Endodermal cell (in vitro differentiated cells): Measurements from ENCODE around the gene FCER2. TPM values are rescaled to one million over a fixed set of nuclear protein-coding genes. Genes with fewer than 3 reads are reported as not detected.

Experiments used
- DNase-seq: peaks from one replicate; pipeline ENCODE4 v3.0.0-alpha.2; 2017
- H3K27ac ChIP-seq: 2 replicates; pipeline ENCODE4 v1.5.1; 2013; ENCODE audit warnings: mild to moderate bottlenecking, low read depth, low read length, moderate library complexity
- H3K27me3 ChIP-seq: 2 replicates; pipeline ENCODE4 v1.6.1; 2013; ENCODE audit warnings: mild to moderate bottlenecking, low read length, moderate library complexity; ENCODE audit not compliant: insufficient read depth, control insufficient read depth, poor library complexity, severe bottlenecking
- H3K36me3 ChIP-seq: 2 replicates; pipeline ENCODE4 v1.7.0; 2013; ENCODE audit warnings: mild to moderate bottlenecking, low read length, moderate library complexity; ENCODE audit not compliant: control insufficient read depth, insufficient read depth
- H3K4me1 ChIP-seq: one replicate; pipeline ENCODE4 v1.7.0; 2013; ENCODE audit warnings: low read length; ENCODE audit not compliant: control insufficient read depth, insufficient read depth
- H3K4me3 ChIP-seq: 2 replicates; pipeline ENCODE4 v1.5.1; 2013; ENCODE audit warnings: mild to moderate bottlenecking, low read length, moderate library complexity
- H3K9ac ChIP-seq: 2 replicates; pipeline ENCODE4 v1.6.1; 2013; ENCODE audit warnings: mild to moderate bottlenecking, low read length, moderate library complexity; ENCODE audit not compliant: poor library complexity, severe bottlenecking; ENCODE audit errors: extremely low read depth
- H3K9me3 ChIP-seq: 2 replicates; pipeline ENCODE4 v1.6.1; 2013; ENCODE audit warnings: mild to moderate bottlenecking, low read length, moderate library complexity; ENCODE audit not compliant: control insufficient read depth
- H3K27ac Mint-ChIP-seq: 2 replicates; pipeline ENCODE4 v1.8.0; 2020; ENCODE audit warnings: mixed read lengths
- H3K27me3 Mint-ChIP-seq: 2 replicates; pipeline ENCODE4 v1.8.0; 2021; ENCODE audit warnings: mild to moderate bottlenecking, mixed read lengths; ENCODE audit not compliant: insufficient read depth
- H3K36me3 Mint-ChIP-seq: 2 replicates; pipeline ENCODE4 v1.8.0; 2020; ENCODE audit warnings: low read depth, mixed read lengths
- H3K4me1 Mint-ChIP-seq: 2 replicates; pipeline ENCODE4 v1.8.0; 2020; ENCODE audit warnings: mixed read lengths
- H3K4me3 Mint-ChIP-seq: 2 replicates; pipeline ENCODE4 v1.8.0; 2020; ENCODE audit warnings: mild to moderate bottlenecking, moderate library complexity, mixed read lengths
- H3K9me3 Mint-ChIP-seq: 2 replicates; pipeline ENCODE4 v1.8.0; 2020; ENCODE audit warnings: mild to moderate bottlenecking, mixed read lengths
- WGBS, 2 experiments: methylation state at CpG; one replicate each; pipeline versions ENCODE4 v1.1.5 to v1.1.7; 2013; ENCODE audit warnings: missing lambda C conversion rate in 2 of 2, mixed read lengths in 1 of 2; ENCODE audit not compliant: insufficient coverage in 1 of 2, insufficient read length in 1 of 2; 5-methylcytosine and 5-hydroxymethylcytosine counted together
- total RNA-seq, 2 donors: library from RNA; stranded (reverse); fragmentation: NEBNext Ultra II Directional in 1 of 2; extraction: Animal tissue kit (Norgen Biotek cat#: 25700) in 1 of 2; gene quantifications; 2 replicates in 1 of 2; 3 replicates in 1 of 2; pipeline ENCODE4 v1.2.1, GENCODE V29; 2021
- TF ChIP-seq, protein P1 (sequence below): fragments of 200-600 bp; sonication (generic); conservative IDR thresholded peaks from 2 replicates; pipeline ENCODE4 v1.5.0; 2021; ENCODE audit warnings: antibody characterized with exemption, mild to moderate bottlenecking

FCER2 gene
- total RNA-seq, 2 donors from 2014 or later: not detected

DNA sequence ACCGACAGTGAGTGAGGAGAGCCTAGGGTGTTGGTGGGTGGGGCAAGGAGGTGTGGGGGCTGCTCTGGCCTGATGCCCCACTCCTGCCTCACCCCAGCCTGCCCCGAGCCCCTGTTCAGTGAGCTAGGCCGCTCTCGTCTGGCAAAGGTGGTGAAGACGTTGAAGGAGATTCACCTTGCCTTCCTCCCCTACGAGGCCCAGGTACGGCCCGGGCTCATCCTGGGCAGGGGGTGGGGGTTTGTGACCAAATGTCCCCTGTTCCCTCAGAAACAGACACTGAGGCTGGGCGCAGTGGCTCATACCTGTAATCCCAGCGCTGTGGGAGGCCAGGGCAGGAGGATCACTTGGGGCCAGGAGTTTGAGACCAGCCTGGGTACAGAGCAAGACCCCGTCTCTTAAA is 61.1 kb downstream of the FCER2 start:
- H3K9me3 Mint-ChIP-seq: peaks cover 2% of the 10 kb centered on the region
- 89 to 92% methylated on average over 4 to 11 of the region's 11 CpGs for WGBS, 2 experiments

DNA sequence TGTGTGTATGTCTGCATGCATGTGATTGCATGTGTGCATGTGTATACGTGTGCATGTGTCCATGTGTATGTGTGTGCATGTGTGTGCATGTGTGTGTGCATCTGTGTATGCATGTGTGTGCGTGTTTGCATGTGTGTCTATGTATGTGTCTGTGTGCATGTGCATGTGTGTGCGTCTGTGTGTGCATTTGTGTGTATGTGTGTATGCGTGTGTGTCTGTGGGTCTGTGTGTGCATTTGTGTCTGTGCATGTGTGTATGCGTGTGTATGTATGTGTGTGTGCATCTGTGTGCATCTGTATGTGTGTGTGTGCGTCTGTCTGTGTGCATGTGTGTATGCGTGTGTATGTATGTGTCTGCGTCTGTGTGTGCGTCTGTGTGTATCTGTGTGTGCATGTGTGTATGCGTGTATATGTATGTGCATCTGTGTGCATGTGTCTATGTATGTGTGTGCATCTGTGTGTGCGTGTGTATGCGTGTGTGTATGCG is 62.0 kb downstream of the FCER2 start:
- WGBS, 2 experiments: 94 to 96% methylated on average over 9 to 13 of the region's 13 CpGs
- H3K9me3 Mint-ChIP-seq: peaks cover 2% of the 10 kb centered on the region
- peaks cover 30% of the 10 kb centered on the region for H3K36me3 Mint-ChIP-seq
- H3K4me1 Mint-ChIP-seq: no peaks in the 10 kb centered on the region
- Histone ChIP-seq H3K4me1 (no peaks in the 10 kb centered on the region), H3K9ac (no peak overlapping the region), H3K4me3 (no peak overlapping the region), H3K36me3 (peaks cover 10% of the 10 kb centered on the region), H3K27me3 (peaks cover 17% of the 10 kb centered on the region), H3K27ac (no peak overlapping the region), H3K9me3 (no peaks in the 10 kb centered on the region)
- TF ChIP-seq, protein P1, sequence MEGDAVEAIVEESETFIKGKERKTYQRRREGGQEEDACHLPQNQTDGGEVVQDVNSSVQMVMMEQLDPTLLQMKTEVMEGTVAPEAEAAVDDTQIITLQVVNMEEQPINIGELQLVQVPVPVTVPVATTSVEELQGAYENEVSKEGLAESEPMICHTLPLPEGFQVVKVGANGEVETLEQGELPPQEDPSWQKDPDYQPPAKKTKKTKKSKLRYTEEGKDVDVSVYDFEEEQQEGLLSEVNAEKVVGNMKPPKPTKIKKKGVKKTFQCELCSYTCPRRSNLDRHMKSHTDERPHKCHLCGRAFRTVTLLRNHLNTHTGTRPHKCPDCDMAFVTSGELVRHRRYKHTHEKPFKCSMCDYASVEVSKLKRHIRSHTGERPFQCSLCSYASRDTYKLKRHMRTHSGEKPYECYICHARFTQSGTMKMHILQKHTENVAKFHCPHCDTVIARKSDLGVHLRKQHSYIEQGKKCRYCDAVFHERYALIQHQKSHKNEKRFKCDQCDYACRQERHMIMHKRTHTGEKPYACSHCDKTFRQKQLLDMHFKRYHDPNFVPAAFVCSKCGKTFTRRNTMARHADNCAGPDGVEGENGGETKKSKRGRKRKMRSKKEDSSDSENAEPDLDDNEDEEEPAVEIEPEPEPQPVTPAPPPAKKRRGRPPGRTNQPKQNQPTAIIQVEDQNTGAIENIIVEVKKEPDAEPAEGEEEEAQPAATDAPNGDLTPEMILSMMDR: no peak
- H3K4me3 Mint-ChIP-seq: no peak overlapping the region
- no peak overlapping the region for H3K27ac Mint-ChIP-seq
- no peak for DNase-seq
- peaks cover 20% of the 10 kb centered on the region for H3K27me3 Mint-ChIP-seq

More for the DNA sequence above, 61.1 kb downstream of the FCER2 start:
- Mint-ChIP-seq H3K4me1 (peaks cover 6% of the 10 kb centered on the region), H3K27me3 (peaks cover 11% of the 10 kb centered on the region), H3K4me3 (no peak overlapping the region), H3K36me3 (peaks cover 32% of the 10 kb centered on the region), H3K27ac (no peak overlapping the region)
- no peak overlapping the region for H3K27ac ChIP-seq
- DNase-seq: no peak
- no peak overlapping the region for H3K9ac ChIP-seq
- H3K4me3 ChIP-seq: no peak overlapping the region
- TF ChIP-seq, protein P1: no peak
- H3K36me3 ChIP-seq: peaks cover 10% of the 10 kb centered on the region
- no peaks in the 10 kb centered on the region for H3K9me3 ChIP-seq
- peaks cover 8% of the 10 kb centered on the region for H3K27me3 ChIP-seq
- no peaks in the 10 kb centered on the region for H3K4me1 ChIP-seq

DNA sequence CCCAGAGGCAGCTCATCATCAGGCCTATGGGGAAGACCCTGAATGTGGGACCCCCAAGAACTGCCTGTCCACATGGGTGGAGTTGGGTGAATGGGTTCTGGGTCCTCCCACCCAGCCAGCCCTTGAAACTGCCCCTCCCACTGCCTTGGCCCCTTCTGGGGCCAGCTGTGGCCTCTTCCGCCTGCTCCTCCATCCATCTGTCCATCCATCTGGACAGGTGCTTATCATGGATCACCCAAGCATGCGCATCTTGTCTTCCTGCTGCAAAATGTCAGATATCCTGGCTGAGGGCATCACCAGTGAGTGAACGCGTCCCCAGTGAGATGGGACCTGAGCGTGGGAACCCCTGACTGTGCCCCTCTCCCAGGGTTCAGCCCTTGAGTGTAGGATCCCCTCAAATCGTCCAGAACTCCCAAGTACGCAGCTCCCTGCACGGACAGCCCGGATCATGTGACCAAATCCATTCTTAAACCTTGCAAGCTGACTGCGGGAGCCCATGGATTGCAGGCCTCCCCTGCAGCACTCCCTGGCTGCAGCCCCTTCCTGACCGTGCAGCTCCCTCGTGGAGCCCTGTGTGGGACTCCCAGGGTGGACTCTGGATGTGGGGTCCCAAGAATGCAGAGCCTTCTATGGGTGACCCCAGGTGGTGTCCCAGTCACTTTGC is 63.0 kb downstream of the FCER2 start:
- 91 to 93% methylated on average over 12 of the region's 12 CpGs for WGBS, 2 experiments
- Mint-ChIP-seq H3K27ac (no peak overlapping the region), H3K27me3 (peaks cover 28% of the 10 kb centered on the region), H3K9me3 (peaks cover 2% of the 10 kb centered on the region), H3K4me3 (peak overlapping the region; percentile 77), H3K36me3 (peaks cover 22% of the 10 kb centered on the region), H3K4me1 (no peaks in the 10 kb centered on the region)
- Histone ChIP-seq H3K9ac (no peak overlapping the region), H3K4me1 (no peaks in the 10 kb centered on the region), H3K9me3 (no peaks in the 10 kb centered on the region), H3K27me3 (peaks cover 23% of the 10 kb centered on the region), H3K4me3 (no peak overlapping the region), H3K27ac (no peak overlapping the region), H3K36me3 (peaks cover 10% of the 10 kb centered on the region)
- DNase-seq: no peak
- TF ChIP-seq, protein P1: no peak

Other genes starting within 250 kb of the FCER2 start
- gene PEX11G, start 213.1 kb downstream of the FCER2 start, total RNA-seq: 1 to 10 TPM; 2.6 to 3.0 TPM
- 10 to 100 TPM; 45.9 to 53.2 TPM for gene ZNF358, start 186.0 kb downstream of the FCER2 start, total RNA-seq
- gene MCOLN1, start 179.5 kb downstream of the FCER2 start, total RNA-seq: 10 to 100 TPM; 18.0 to 21.4 TPM
- gene PNPLA6, start 166.4 kb downstream of the FCER2 start, total RNA-seq: 100 to 1,000 TPM in 1 of 2 donors, 10 to 100 TPM in 1; 86.1 to 124 TPM
- 10 to 100 TPM; 65.5 to 76.8 TPM for gene CAMSAP3, start 106.3 kb downstream of the FCER2 start, total RNA-seq
- gene XAB2, start 72.6 kb downstream of the FCER2 start, total RNA-seq: 10 to 100 TPM; 44.3 to 46.6 TPM
- 100 to 1,000 TPM; 149 to 182 TPM for gene PET100, start 72.3 kb downstream of the FCER2 start, total RNA-seq
- gene PCP2, start 68.4 kb downstream of the FCER2 start, total RNA-seq: under 1 TPM in 1 of 2 donors, not detected in 1; 0.55 TPM
- gene STXBP2, start 65.0 kb downstream of the FCER2 start, total RNA-seq: 100 to 1,000 TPM; 119 to 126 TPM
- not detected for gene RETN, start 33.1 kb downstream of the FCER2 start, total RNA-seq
- gene MCEMP1, start 25.0 kb downstream of the FCER2 start, total RNA-seq: not detected
- 10 to 100 TPM; 64.6 to 93.1 TPM for gene TRAPPC5, start 21.3 kb downstream of the FCER2 start, total RNA-seq
- gene CLEC4G, start 30.0 kb upstream of the FCER2 start, total RNA-seq: not detected
- gene CD209, start 45.4 kb upstream of the FCER2 start, total RNA-seq: not detected
- gene CLEC4M, start 61.1 kb upstream of the FCER2 start, total RNA-seq: not detected
- gene EVI5L, start 128.1 kb upstream of the FCER2 start, total RNA-seq: 1 to 10 TPM; 6.4 to 9.2 TPM
- gene PRR36, start 172.3 kb upstream of the FCER2 start, total RNA-seq: 10 to 100 TPM in 1 of 2 donors, 1 to 10 TPM in 1; 9.5 to 20.2 TPM
- gene LRRC8E, start 186.4 kb upstream of the FCER2 start, total RNA-seq: 1 to 10 TPM; 2.8 to 3.4 TPM
- gene MAP2K7, start 201.7 kb upstream of the FCER2 start, total RNA-seq: 10 to 100 TPM; 33.4 to 40.0 TPM
- 1 to 10 TPM in 1 of 2 donors, under 1 TPM in 1; 0.84 to 2.2 TPM for gene TGFBR3L, start 212.7 kb upstream of the FCER2 start, total RNA-seq
- 10 to 100 TPM; 11.9 to 14.2 TPM for gene SNAPC2, start 218.2 kb upstream of the FCER2 start, total RNA-seq
- gene CTXN1, start 224.0 kb upstream of the FCER2 start, total RNA-seq: 10 to 100 TPM; 60.1 to 87.2 TPM
- gene TIMM44, start 241.5 kb upstream of the FCER2 start, total RNA-seq: 10 to 100 TPM; 78.1 to 80.0 TPM